Putamen (tissue), 1 donor: ENCODE data around the gene CNTN5.
"Not testable (repeated sequence)": the region's sequence is repeated elsewhere in the genome, so short reads cannot be mapped to it uniquely, and the experiment has no call there.

Source experiments
- DNase-seq: peaks from one replicate; pipeline ENCODE4 v3.0.0-alpha.2; 2016; ENCODE audit warnings: low spot score

CNTN5 gene

DNA sequence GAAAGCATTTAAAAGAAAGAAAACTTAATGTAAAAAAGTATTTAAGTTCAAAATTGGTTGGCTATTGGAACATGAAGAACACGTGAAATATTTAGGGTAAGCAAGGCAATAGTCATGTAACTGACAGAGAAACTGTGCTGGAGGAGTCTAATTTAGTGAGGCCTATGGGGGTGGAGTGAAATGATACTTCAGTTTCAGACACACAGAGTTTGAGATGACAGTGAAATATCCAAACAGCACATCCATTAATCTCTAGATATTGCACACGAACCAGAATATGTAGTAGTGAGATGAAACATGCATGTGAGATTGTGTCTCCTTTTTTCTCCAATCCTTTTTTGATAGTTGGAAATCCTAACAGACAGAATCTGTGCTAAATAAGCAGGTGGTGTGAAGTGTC is 739.0 kb downstream of the CNTN5 start:
- DNase-seq, result no peak

DNA sequence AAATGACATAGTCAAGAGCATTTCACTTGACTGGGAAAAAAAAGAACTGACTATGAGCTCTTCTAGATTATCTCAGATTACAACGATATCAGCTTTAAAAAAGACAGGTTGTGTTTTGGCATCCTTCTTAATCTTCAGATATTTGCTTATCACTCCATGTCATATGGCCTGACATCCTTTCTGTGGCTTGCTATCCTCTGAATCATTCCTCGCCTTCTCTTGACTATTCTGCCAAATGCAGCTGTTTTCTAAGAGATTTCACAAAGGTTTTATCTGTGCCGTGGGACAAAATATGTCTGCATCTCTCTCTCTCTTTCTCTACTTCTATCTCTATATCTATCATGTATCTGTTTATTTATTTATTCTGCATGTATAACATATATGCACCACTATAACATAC is 746.1 kb downstream of the CNTN5 start:
- no peak for DNase-seq

DNA sequence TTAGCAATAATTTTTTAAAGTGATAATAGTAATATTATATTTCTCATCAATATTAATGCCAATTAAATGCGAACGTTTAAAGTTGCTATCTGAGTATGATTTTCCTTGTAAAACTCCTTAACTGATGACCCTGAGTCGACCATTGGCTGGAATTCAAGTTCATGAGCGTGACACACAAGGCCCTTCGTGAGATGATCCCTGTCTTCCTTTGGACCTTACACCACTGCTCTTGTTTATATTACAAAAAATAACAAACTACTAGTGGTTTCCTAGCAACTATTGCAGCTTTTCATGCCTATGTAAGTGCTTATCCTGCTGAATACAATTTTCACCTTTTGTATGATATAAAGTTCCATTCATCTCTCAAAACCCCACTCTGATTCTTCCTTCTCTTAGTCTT is 752.9 kb downstream of the CNTN5 start:
- no peak for DNase-seq

DNA sequence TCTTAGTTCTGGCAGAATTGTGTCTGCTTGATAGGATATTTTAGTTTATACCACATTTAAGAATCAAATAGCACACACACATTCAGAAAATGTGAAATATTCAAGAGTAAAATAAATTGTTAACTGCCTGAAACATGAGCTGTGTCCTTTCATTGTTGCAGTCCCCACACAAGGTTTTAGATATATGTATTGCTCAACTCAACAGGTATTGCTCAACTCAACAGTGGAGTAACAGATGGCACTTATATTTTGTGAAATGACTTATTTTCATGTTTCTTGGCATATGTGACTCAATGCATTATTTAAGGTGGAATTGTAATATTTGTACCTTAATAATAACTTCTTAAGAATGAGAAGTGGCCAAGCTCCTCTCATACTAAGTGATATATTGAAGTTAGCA is 760.3 kb downstream of the CNTN5 start:
- no peak for DNase-seq

GRCh38 chr11:99791354-99791753 is 770.6 kb downstream of the CNTN5 start:
- no peak for DNase-seq

GRCh38 chr11:99795999-99796398 is 775.2 kb downstream of the CNTN5 start:
- no peak for DNase-seq

DNA sequence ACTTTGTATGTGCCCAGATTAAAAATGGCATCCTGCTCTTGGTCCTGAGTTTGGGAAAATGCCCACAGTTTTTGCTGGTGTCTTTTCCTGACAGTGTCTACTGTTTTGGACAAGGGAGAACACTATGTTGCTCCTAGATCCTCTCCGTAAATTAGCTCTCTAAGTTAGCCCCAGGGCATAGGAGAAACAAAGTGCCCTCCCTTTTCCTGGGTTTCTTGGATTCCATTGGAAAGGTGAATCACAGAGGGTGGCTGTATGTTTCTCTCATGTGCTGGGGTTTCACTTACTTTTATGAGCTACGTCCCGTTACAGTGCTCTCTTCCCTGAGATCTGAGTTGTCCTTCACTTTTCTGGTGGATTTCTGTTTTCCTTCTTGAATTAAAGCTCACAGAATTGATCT is 782.8 kb downstream of the CNTN5 start:
- DNase-seq, result no peak

GRCh38 chr11:99812516-99812915 is 791.8 kb downstream of the CNTN5 start:
- no peak for DNase-seq

DNA sequence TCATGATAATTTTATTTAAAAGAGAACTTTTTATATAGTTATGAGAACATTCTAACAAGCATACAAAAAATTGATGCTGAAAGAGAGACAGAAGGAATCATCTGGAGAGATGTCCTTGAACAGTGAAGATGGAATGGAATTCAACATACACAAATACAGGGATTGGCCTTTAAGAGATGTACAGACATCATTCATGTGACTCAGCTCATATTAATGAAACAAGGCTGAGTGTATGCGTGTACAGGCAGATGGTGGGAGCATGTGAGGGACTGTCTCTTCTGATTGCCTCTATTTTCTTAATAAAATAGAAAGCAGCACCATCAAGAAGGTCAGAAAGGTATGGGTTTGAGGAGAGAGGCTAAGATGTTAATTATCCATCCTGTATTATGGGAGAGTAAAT is 793.3 kb downstream of the CNTN5 start:
- DNase-seq, result no peak

- no peak for DNase-seq
Measured at GRCh38 chr11:99814738-99815137, 794.0 kb downstream of the CNTN5 start.

DNA sequence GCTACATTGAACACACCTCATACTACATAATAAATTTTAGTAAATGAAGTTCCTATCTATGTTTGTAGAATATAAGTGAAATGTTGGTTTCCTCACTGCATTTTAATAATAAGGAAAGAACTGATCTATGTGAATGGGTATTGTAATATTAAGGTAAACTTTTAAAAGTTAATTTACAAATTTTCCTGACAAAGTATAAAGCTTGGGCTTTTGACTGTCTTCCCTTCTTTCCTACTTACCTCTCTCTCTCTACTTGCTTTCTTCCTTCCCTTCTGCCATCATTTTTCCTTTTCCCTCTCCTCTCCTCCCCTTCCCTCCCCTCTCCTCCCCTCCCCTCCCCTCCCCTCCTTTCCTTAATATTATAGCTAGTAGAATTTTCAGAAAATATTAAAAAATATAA is 798.2 kb downstream of the CNTN5 start:
- no peak for DNase-seq

DNA sequence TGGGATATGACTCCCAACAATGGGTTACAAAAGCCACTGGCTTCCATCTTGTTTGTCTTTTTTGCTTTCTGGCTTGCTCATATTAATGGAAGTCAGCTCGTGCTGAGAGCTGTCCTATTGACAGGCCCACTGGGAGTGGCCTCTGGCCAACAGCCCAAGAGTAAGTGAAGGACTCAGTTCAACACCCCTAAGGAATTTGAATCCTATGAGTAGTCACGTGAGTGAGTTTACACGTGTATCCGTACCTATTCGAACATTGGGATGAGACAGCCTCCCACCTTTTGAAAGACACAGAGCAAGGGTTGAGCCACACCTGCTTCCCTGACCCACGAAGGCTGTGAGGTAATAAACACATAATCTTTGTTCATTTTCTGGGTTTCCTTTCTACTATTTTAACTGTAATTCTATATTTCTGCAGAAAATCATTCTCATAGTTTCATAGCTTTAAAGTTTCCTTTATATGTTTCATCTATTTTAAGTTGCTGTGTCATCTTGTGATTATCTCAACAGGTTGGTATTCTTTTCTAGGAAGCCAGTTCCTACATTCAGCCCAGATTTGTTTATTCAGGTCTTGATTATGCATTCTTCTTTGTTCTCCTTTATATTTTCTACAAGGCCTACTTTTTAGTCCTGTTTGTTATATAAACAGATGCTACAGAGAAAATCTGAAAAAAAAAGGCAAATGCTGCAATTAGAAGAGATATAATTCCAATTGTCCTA is 802.3 kb downstream of the CNTN5 start:
- DNase-seq, result no peak

GRCh38 chr11:99836739-99837138 is 816.0 kb downstream of the CNTN5 start:
- not testable (repeated sequence) for DNase-seq

- DNase-seq, result no peak
Measured at GRCh38 chr11:99841885-99842284, 821.1 kb downstream of the CNTN5 start.

DNA sequence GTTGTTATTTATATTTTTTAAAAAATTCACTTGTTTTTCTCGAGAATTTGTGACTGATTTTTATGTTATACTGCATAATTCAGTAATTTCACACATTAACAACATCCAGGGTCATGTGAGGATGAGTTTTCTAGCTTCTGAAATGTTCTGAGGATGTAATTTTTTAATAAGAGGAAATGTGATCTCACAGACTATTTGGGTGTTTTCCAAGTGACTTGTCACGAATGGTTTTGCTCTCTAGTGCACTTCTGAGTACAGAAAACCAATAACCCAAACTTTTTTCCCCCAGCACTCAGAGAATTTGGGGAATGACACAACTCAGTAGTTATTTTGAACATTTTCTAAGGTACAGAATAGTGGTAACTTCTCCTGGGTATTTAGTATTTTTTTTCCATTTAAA is 845.2 kb downstream of the CNTN5 start:
- no peak for DNase-seq

DNA sequence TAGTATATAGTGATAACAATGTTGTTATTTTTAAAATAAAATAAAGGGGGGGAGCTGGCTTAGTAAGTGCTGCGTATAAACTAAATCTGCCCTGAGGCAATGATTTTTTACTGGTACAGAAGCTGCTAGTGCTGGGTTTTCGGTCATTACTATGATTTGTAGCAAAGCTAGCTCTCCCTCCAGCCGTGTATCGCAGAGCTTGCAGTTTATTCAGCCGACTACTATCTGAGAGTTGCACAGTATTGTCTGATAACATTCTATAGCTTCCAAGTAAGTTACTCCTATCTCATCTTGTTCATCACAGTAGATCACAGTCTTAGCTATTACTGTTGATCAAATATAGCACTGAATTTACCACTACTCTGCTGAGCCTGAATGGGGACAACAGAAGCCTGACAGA is 860.9 kb downstream of the CNTN5 start:
- no peak for DNase-seq

- DNase-seq, result no peak
Measured at GRCh38 chr11:99884750-99885149, 864.0 kb downstream of the CNTN5 start.

DNA sequence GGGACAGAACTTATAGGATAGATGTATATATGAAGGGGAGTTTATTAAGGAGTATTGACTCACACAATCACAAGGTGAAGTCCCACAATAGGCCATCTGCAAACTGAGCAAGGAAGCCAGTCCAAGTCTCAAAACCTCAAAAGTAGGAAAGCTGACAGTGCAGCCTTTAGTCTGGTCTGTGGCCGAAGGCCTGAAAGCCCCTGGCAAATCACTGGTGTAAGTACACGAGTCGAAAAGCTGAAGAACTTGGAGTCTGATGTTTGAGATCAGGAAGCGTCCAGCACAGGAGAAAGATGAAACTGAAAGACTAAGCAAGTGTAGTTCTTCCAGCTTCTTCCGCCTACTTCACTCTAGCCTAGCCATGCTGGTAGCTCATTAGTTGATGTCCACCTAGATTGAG is 866.7 kb downstream of the CNTN5 start:
- DNase-seq, result no peak

DNA sequence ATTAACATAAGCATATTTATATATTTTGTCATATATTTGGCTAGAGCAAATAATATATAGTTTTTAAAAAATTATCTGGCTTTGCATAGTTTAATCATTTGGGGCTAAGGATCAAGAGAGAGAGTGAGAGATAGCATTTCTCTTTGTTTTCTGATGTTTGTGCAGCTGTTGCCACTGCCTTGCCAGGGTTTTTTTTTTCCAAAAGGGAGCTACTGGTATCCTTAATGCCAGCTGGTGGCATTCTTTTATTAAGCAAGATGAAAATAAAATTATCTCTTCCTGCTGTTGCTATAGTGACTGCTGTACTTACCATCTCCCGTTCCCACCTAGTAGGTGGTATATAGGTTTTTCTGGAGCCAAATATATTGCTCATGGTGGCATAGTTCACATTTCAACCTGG is 873.1 kb downstream of the CNTN5 start:
- DNase-seq, result no peak

DNA sequence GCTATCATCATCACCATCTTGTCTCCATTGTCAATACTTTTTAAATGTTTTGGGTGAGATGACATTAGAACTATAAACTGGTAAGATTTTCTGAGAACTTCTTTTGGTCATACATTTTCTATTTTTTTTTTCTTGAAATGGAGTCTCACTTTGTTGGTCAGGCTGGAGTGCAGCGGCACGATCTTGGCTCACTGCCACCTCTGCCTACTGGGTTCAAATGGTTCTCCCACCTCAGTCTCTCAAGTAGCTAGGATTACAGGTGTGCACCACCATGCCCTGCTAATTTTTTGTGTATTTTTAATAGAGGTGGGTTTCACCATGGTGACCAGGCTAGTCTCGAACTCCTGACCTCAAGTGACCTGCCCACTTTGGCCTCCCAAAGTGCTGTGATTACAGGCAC is 880.4 kb downstream of the CNTN5 start:
- DNase-seq, result no peak

DNA sequence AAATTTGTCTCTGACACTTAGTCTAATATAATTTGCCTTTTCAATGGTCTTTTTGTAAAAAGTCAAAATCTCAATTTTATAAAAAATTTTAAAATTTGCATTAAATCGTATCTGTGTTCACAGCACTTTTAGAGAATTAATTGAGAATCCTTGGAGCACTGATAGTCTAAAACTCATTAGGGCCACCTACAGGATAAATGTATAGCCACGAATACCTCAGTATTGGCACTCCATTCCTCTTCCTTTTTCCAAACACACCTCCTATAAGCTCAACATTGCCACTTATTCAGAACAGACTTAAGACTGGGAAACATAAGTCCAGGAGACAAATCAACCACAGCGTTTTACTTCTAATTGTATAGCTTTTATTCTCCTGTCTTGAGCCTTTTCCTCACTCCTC is 890.4 kb downstream of the CNTN5 start:
- no peak for DNase-seq

DNA sequence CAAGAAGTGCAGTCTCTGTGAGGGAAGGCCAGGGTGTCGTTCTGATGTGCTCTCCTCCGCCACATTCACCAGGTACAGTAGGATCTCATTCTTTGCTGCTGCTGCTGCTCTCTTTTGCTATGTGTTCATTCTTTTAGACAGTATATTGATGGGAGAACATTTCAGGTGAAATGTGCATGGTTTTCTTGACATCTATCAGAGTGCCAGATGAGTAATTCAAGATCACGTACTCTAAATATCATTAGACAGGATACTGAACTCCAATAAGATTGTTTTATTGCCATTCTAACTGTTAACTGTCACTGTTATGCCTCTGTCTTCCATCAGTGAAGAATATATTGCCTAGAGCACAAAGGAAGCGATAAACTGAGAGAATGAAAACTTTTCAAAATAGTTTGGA is 895.3 kb downstream of the CNTN5 start:
- DNase-seq, result no peak

GRCh38 chr11:99918761-99919160 is 898.0 kb downstream of the CNTN5 start:
- no peak for DNase-seq

GRCh38 chr11:99920956-99921355 is 900.2 kb downstream of the CNTN5 start:
- DNase-seq, result no peak

- DNase-seq, result no peak
Measured at GRCh38 chr11:99925968-99926367, 905.2 kb downstream of the CNTN5 start.
